SJSA1 (cell line): ENCODE measurements around the gene PSG5. TPM values are rescaled to one million over a fixed set of nuclear protein-coding genes. Genes with fewer than 3 reads are reported as not detected.

Experiments
- total RNA-seq: library from RNA; depleted of rRNA; stranded (reverse); fragments of >200 nt; shearing (Covaris generic); gene quantifications from 2 replicates; pipeline ENCODE4 v1.2.3, GENCODE V29; 2014; rRNA removed

Gene PSG5
- total RNA-seq, 1 experiment from 2014 or later = 0.82 TPM

Other genes starting within 250 kb of the PSG5 start
- not detected in 2 replicates for gene PSG7, start 249.3 kb downstream of the PSG5 start, total RNA-seq
- gene PSG11, start 160.1 kb downstream of the PSG5 start, total RNA-seq = not detected in 2 replicates
- gene PSG2, start 103.8 kb downstream of the PSG5 start, total RNA-seq = not detected in 2 replicates
- gene PSG4, start 19.1 kb upstream of the PSG5 start, total RNA-seq = not detected in 2 replicates
- 0.13 TPM in 1 of 2 replicates, not detected in the other for gene PSG9, start 83.0 kb upstream of the PSG5 start, total RNA-seq
- 0.05 TPM in 1 of 2 replicates, not detected in the other for gene CD177, start 167.2 kb upstream of the PSG5 start, total RNA-seq
- gene TEX101, start 228.4 kb upstream of the PSG5 start, total RNA-seq = not detected in 2 replicates